ENCODE results near the gene TSEN15.

TSEN15 gene

DNA sequence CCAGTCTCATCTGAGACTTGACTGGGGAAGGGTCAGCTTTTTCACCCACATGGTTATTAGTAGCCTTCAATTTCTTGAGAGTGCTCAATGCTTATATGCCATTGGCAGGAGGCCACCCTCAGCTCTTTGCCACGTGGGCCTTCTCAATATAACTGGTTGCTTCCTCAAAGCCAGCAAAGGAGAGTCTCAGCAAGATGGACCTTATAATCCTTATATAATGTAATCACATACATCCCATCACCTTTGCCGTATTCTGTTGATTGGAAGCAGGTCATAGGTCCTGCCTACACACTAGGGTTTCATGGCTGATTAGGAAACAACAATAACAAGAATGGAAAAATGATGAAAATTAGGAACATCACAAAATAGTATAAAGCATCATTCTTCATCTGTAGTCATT lies 22.9 kb downstream of the TSEN15 start:
- H3K27me3 ChIP-seq (ENCODE audit: insufficient read depth, low read depth, severe bottlenecking): no peaks in the 10 kb centered on the region
- DNase-seq: no peak
- H3K4me3 ChIP-seq (ENCODE audit: low read depth, low read length): no peak overlapping the region
- no peaks in the 10 kb centered on the region for H3K36me3 ChIP-seq
- no peak overlapping the region for H3K27ac ChIP-seq
- no peaks in the 10 kb centered on the region for H3K9me3 ChIP-seq (ENCODE audit: severe bottlenecking)
- TF ChIP-seq, protein P1, sequence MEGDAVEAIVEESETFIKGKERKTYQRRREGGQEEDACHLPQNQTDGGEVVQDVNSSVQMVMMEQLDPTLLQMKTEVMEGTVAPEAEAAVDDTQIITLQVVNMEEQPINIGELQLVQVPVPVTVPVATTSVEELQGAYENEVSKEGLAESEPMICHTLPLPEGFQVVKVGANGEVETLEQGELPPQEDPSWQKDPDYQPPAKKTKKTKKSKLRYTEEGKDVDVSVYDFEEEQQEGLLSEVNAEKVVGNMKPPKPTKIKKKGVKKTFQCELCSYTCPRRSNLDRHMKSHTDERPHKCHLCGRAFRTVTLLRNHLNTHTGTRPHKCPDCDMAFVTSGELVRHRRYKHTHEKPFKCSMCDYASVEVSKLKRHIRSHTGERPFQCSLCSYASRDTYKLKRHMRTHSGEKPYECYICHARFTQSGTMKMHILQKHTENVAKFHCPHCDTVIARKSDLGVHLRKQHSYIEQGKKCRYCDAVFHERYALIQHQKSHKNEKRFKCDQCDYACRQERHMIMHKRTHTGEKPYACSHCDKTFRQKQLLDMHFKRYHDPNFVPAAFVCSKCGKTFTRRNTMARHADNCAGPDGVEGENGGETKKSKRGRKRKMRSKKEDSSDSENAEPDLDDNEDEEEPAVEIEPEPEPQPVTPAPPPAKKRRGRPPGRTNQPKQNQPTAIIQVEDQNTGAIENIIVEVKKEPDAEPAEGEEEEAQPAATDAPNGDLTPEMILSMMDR (IDR thresholded peaks at IDR 0.05; ENCODE audit: low read depth, low read length): no peak

DNA sequence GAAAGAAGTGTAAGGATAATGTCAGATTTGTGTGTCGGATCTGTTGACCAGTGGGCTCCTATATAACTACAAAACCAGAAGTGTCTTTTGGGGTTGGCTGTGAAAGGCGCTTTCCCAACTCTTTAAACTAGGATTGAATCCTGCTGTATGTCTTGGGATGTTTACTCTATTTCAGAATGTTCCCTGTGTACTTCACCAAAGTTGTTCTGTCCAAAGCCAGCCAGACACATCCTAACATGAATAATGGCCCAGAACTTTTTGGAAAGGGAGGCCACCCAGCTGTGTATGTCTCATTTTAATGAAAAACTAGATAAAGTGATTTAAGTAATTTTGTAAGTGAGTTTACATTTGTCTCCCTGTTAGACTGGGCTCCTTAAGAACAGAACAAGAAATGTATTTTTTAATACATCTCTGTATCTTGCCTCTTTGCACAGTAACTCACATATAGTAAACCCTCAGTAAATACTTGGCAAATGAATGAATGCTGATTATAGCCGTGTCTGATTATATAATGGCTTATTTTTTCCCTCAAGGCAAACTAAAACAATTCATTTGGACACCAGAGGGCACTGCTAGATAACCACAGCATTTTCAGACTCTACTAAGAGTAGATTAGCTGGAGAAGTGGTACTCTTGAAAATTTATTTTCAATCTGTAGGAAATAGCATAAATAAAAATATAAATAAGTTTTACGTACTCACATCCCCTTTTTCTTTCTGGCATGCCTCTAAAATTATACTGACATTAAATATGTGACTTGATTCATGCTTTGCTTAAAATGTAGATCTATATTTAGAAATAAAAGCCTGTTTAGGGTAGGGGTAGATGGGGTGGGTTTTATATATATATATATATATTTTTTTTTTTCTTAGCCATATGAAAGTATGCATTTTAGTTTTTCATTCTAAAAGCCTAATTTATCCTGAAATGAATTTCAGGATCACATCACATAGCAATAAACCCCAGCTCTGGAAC lies 23.8 kb downstream of the TSEN15 start:
- Histone ChIP-seq H3K27me3 (ENCODE audit: insufficient read depth, low read depth, severe bottlenecking) (no peaks in the 10 kb centered on the region), H3K36me3 (no peaks in the 10 kb centered on the region), H3K9me3 (ENCODE audit: severe bottlenecking) (no peaks in the 10 kb centered on the region), H3K27ac (no peak overlapping the region), H3K4me3 (ENCODE audit: low read depth, low read length) (no peak overlapping the region)
- DNase-seq: peak; percentile 17
- TF ChIP-seq, protein P1 (IDR thresholded peaks at IDR 0.05; ENCODE audit: low read depth, low read length): peak; percentile 34

DNA sequence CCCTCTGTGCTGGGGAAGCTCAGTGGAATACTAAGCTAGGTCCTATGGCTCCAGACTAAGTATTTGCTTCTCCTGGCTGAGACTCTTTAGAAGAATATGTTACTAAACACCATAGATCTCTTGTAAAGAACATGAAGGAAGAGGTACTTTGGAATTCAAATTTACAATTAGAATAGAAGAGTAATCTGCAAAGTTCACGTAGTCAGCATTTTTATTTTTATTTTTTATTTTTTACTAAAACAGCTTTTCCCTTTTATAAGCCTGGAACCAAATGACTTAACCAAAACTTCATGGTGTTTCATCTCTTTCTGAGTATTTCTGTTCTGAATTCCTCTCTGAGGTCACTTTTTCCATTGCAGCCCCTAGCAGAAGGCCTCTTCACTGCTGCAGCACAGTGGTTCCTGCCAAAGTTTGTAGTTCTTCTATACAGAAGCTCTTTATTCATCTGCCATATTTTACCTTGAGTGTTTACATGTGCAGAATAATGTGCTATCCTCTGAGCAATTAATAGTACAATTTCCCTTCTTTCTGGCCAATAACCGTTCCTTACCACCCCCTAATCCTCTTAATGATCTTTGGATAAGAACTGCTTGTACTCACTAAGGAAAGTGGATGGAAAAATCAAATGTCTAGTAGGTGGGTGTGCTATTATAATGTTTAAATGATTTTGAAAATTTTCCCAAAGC lies 27.2 kb downstream of the TSEN15 start:
- Histone ChIP-seq H3K27me3 (ENCODE audit: insufficient read depth, low read depth, severe bottlenecking) (no peaks in the 10 kb centered on the region), H3K36me3 (no peaks in the 10 kb centered on the region), H3K9me3 (ENCODE audit: severe bottlenecking) (no peaks in the 10 kb centered on the region), H3K27ac (no peak overlapping the region), H3K4me3 (ENCODE audit: low read depth, low read length) (no peak overlapping the region)
- TF ChIP-seq, protein P1 (IDR thresholded peaks at IDR 0.05; ENCODE audit: low read depth, low read length): no peak
- no peak for DNase-seq

DNA sequence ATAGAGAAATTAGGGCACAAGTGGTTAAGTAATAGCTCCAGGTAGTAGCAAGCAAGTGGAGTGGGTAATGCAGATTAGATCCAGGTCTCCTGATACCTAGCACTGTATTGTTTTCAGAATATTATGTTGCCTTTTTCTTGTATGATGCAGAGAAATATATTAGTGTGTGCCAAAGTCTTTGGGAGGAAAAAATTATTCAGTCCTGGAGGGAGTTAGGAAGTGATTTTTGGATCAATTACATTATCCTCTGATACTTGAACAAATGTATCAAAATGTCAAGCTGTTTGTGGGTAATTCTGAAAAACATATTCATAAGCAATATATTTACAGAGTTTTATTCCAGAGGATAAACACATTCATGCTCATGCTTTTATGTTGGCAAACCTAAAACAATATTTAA lies 28.8 kb downstream of the TSEN15 start:
- H3K27me3 ChIP-seq (ENCODE audit: insufficient read depth, low read depth, severe bottlenecking): no peaks in the 10 kb centered on the region
- DNase-seq: no peak
- H3K27ac ChIP-seq: no peak overlapping the region
- H3K9me3 ChIP-seq (ENCODE audit: severe bottlenecking): no peaks in the 10 kb centered on the region
- no peaks in the 10 kb centered on the region for H3K36me3 ChIP-seq
- TF ChIP-seq, protein P1 (IDR thresholded peaks at IDR 0.05; ENCODE audit: low read depth, low read length): no peak
- no peak overlapping the region for H3K4me3 ChIP-seq (ENCODE audit: low read depth, low read length)

DNA sequence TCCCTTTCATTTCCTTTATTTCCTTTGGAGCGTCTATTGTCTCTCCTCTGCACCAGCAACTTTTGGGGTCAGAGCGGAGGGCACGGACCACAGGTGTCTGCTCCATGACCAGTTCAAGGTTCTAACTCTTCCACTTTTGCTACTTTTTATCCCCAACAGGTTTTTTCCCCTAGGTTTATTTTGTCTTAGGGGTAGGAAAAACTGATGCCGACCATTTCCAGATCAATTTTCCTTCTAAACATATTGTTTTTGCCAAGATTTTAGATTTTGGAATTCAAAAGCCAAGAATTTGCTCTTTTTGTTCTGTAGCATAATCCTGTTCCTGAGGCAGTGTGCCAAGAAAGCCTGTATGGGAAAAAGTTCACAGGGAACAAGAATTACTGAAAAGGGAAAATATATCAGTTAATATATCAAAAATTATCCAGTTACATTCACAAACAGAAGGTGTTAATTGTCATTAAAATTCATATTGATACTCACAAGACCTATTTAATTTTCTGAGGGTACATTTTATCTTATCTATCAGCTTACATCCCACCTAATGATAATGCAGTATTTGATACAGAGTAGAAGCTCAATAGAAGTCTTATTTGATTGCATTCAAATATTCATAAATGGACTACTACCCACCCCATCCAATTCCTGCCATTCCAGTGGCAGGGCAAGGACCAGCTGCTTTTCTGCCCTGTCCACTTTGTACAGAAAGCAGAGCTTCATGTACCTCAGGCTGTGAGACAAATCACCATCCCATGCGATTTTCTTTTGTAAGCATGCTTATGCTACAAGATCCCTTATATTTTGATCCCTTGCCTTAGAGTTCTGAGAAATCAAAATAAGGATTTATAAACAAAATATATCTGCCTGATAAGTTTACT lies 31.2 kb downstream of the TSEN15 start:
- H3K27me3 ChIP-seq (ENCODE audit: insufficient read depth, low read depth, severe bottlenecking): no peaks in the 10 kb centered on the region
- TF ChIP-seq, protein P1 (IDR thresholded peaks at IDR 0.05; ENCODE audit: low read depth, low read length): no peak
- H3K36me3 ChIP-seq: no peaks in the 10 kb centered on the region
- DNase-seq: no peak
- H3K27ac ChIP-seq: no peak overlapping the region
- no peak overlapping the region for H3K4me3 ChIP-seq (ENCODE audit: low read depth, low read length)
- H3K9me3 ChIP-seq (ENCODE audit: severe bottlenecking): no peaks in the 10 kb centered on the region

All from WERI-Rb-1 (cell line).